ENCODE data around the gene FHDC1.

The FHDC1 gene

DNA sequence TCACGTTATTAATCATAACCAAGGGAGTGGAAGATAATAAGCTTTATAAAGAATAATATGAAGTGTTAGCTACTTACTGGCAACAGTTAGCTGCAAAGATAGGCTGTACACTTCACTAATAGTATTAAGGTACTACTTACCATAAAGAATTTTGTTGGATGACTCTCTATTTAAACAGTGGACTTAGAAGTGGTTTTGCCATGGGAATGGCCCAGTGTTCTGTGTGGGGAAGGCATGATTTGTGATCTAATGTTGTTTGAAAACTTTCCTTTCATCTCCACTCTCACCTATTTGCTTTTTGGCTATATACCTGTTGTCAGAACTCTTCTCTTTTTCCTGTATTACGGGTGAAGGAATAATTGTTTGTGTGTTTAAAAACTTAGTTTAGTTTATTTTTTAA is 23.0 kb downstream of the FHDC1 start:
- DNase-seq, result no peak

DNA sequence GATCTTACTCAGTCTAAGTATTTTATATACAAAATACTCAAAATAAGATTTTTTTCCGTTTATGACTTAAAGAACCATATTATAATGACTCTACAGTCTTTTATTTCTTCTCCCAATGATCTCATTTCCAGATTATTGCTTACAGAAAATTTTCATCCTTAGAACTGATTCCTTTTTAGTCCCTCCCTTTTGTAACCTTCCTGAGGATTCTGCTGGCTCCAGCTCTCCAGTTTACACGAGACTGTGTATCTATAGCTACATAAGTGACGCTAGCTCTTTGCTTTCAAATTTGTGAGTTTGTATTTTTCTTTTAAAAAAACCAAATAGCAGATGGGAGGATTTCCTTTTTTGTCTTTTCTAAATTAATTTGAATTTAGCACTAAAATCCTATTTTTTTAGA is 24.0 kb downstream of the FHDC1 start:
- DNase-seq, result no peak

DNA sequence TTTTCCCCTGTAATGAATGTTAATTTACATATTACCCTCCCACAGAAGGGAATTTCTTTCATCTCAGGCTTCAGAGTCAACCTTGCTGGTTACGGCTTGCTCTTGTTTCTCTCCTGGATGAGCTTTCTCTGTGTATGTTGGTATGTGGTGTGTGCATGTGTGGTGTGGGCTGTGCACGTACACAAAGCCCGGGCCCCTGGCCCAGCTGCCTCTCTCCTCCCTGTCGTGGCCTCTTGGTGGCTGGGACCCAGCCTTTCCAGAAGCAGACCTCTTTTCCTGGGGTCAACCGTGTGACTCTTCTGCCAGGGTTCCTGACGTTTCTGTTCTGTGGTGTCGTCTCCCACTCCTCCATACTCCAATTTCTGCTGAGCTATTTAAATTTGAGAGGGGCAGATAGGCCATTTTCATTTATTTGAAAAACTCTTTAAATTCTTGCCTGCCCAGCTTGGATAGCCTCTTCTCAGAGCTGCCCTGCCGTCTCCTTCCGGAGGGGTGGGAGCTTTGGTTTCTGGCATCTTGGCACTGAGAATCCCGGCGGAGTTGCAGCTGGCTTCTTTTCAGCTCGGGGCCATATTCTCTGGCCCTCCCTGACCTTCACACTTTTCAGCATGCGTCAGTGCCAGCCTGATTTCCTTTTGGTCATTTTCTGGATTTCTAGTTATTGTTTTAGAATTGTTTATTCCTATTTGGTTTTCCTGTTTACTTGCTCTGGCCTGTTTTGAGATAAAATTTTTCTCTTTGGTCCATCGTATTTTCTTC is 25.1 kb downstream of the FHDC1 start:
- no peak for DNase-seq

DNA sequence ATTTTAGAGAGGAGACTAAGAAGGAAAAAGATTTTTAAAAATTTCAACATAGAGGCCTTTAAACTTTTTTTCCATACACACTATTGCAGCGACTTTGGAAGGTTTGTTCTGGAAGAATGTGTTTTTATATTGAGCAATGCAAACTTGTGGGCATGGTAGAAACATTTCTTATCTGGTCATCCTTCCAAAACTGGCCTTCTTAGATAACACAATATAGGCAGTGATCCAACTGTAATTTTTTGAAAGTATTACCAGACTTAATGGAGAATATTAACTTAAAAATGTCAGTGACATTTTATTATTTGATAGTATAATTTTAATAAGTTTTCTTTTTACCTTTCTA is 25.6 kb downstream of the FHDC1 start:
- no peak for DNase-seq

DNA sequence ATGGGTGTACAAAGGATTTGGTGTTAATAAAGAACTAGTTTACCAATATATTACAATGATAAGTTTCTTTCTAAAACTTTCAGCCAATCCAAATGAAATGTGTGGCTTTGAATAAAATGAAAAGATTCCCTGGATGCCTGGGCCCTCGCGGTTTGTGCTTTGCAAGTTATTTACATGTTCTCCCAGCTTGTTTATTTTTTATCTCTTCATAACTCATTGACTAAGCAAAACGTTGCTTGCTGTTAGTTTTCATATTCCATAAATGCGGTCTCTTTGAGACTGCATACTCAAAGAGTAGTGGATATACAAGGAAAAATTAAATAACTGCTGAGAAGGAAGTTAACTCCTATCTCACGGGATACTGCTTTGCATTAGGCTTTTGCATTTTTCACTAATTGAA is 26.0 kb downstream of the FHDC1 start:
- no peak for DNase-seq

DNA sequence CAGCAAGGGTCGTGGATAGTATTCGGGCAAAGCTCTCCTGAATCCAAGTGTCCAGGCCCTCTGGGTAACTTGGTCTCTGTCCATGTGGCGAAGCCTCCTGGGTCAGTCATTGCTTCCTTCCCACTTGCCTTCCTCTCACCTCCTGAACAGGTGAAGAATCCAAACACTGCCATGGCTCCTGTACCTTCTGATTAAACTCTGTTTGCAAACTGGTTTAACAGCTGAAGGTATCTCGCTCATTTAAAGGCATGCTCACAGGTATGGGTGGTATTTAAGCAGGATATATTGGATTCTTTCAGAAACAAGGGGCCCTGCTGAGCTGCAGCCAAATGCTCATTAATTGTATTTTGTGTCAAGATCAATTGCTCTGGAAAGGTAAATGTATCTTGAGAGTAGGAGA is 28.2 kb downstream of the FHDC1 start:
- DNase-seq, result no peak

DNA sequence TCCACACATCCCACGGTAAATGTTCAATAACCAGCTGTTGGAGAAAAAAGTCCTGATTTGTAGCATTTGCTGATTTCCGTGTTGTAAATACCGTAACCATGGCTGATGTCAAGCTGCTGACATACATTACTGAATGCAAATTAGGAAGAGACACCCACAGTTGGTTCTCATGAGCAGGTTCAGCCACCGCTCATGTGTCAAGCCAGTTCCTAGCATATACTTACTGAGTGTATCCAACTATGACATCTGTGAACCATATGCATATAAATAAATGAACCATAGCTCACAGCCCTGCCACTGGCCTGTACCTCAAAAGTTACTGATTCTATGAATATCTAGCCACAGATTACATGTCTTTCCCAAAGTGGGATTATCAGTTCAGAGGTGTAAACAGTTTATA is 29.5 kb downstream of the FHDC1 start:
- no peak for DNase-seq

DNA sequence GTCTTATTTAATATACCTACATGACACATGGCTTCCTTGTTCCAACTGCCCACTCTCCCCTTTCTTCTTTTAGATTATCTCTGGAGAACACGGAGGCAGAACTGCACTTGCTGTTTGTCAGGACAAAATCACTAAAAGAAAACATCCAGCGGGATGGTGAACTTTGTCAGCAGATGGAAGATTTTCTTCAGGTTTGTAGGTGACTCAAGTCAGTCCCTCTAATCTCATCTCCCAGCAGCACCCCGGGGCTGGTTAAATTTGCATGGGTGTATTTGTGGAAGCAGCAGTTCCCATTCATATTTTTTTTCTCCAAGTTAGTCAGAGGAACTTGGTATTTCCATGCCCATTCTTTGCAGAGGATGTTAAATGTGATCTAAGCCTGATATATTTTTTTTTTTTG is 31.8 kb downstream of the FHDC1 start:
- no peak for DNase-seq

DNA sequence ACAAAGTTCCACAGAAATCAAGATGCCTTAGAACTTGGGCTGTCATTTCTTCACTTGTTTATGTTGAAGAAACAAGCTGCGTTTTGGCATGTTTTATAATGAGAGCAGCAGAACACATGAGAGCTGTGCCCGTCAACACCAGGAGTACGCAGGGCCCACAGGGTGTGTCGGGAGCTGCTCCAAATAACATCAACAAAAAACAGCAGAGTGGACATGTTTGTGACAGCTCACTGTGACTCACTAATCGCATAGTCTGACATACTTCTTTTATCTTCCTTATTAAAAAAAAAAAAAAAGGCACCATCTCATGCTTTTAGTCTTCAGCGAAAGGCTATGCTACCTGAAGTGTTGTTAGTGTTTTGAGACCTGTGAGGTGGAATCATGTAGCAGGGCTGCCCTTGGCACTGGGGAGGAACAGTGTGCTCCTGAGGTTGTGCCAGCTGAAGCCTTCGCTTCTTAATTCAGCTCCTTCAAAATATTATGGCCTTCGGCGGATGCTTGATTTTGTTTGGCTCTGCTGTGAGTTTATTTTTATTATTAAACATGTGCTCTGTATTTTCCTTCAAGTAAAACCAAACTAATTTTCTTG is 32.8 kb downstream of the FHDC1 start:
- DNase-seq, result no peak

DNA sequence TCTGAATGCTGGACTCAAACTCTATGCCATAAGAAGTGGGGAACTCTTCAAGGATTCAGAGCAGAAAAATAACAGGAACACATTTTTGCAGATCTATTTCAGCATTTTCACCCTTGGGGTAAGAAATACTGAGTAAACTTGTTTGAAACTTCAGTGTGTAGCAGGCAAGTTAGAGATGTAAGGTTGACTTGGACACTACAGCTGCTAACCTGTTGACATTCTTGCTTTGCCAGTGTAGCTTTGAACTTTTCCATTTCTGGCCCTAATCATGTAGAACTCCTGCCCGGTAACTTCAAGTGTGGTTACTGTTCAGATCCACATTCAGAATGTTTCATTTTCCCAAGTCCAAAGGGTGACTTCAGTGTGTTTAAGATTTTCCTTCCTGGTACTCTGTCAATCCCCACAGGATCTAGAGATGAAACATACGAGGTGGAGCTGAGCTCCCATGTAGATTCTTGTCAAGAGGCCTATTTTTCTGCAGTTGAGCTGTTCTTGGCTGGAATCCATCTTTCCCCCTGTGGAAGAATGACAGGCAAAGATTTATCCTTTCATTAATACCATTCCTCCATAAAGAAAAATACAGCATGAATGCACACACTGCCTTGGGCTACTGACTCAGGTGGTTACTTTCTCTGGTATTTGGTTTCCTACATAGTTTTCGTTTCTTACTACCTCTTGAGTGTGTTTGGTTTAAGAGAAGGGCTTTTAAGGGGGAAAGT is 34.1 kb downstream of the FHDC1 start:
- DNase-seq, result peak; percentile 94

DNA sequence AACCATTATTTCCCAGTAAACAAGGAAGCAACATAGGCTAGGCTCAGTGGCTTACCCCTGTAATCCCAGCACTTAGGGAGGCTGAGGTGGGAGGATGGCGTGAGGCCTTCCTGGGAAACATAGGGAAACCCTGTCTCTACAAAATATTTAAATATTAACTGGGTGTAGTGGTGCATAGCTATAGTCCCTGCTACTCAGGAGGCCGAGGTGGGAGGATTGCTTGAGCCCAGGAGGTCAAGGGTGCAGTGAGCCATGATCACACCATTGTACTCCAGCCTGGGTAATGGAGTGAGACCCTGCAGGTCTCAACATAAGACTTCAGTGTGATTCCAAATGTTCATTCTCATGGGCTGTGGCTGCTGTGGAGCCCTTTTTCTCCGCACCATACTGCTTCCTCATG is 34.9 kb downstream of the FHDC1 start:
- DNase-seq, result peak; percentile 83

DNA sequence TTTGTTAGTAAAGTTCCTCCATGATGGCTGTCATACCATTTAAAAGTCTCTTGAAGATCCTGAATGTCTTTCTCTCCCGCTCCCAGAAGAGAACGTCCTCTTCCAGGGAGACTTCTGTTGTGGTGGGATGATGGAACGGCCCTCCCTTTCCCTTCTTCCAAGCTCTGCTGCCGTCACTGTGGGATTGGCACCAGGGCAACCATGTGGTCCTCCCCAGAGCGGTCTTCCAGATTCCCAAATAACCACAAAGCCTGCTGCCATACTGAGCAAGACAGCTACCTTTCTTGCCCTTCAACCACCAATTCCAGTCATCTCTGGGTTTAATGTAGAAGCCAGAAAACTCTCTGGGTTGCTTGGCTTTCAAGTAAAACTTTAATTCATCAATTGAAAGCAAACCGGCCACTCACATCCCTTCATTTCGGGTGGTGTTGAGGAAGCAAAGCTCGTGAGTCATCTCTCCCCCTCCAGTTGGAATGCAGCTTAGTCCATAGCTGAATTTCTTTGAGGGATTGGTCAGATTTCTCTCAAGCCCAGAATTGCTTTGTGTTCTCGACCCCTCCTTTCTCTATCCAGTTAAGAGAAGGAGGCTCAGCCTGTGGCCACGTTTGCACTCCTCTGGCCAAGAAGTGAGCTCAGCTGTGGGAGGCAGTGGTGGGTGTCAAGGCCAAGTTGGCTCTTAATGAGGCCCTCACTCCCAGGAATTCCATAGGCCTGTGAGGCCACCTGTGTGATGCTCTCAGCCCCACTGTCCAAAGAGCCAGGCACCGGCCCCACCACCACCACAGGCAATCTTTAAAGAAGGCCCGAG is 36.9 kb downstream of the FHDC1 start:
- DNase-seq, result peak; percentile 97

DNA sequence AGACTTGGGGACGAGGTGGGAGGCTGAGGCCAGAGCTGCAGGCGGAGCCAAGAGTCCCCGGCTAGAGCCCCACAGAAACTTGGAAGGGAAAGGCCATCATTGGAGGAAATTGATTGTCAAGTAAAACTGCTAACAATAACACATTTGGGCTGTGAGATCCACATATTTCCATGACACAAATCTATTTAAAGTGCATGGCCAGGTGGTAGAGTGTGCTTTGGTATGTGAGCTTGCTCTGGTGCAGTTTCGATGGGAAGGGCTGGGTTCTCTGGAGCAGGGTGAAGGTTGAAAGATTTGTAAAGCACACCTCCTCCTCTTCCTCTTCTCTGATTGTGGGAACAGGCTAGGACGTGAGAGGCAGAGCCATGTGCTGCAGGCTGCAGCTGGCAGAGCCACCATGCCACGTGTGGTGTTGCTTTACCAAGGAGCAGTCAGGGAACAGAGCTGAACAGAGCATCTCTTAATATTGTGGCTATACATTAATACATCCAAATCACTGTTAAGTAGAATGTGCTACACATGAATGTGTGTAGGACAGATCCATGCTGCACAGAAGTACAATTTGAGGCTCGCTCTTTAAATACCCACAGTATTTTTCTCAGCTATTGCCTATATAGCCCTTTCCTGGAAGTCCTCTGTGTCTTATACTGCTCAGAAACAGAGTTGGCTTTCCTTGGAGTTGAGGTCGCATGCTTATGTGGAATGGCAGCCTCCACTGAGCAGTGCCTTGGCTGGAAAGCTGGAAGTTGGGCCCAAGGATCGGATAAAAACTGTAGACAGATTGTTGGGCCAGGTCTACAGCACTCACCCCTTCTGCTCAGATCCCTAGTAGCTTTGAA is 37.7 kb downstream of the FHDC1 start:
- no peak for DNase-seq

DNA sequence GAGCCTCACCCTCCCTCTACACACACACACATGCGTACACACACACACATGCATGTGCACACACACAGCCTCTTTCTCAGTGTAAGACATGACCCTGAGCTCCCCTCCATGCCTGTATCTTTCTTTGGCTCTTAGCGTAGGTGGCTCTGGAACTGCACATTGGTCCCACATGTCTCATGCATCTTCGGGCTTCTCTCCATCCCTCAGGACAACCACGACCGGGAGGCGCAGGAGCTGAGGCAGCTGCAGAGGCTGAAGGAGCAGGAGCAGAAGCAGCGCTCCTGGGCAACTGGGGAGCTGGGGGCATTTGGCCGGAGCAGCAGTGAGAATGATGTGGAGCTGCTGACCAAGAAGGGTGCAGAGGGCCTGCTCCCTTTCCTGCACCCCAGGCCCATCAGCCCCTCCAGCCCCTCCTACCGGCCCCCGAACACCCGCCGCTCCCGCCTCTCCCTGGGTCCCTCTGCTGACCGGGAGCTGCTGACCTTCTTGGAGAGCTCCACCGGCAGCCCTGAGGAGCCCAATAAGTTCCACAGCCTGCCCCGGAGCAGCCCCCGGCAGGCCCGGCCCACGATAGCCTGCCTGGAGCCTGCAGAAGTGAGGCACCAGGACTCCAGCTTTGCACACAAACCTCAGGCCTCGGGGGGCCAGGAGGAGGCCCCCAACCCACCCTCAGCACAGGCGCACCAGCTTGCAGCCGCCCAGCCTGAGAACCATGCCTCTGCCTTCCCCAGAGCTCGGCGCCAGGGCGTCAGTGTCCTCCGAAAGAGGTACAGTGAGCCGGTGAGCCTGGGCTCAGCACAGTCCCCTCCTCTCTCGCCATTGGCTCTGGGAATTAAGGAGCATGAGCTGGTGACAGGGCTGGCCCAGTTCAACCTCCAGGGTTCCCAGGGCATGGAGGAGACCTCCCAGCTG is 38.6 kb downstream of the FHDC1 start:
- DNase-seq, result no peak

DNA sequence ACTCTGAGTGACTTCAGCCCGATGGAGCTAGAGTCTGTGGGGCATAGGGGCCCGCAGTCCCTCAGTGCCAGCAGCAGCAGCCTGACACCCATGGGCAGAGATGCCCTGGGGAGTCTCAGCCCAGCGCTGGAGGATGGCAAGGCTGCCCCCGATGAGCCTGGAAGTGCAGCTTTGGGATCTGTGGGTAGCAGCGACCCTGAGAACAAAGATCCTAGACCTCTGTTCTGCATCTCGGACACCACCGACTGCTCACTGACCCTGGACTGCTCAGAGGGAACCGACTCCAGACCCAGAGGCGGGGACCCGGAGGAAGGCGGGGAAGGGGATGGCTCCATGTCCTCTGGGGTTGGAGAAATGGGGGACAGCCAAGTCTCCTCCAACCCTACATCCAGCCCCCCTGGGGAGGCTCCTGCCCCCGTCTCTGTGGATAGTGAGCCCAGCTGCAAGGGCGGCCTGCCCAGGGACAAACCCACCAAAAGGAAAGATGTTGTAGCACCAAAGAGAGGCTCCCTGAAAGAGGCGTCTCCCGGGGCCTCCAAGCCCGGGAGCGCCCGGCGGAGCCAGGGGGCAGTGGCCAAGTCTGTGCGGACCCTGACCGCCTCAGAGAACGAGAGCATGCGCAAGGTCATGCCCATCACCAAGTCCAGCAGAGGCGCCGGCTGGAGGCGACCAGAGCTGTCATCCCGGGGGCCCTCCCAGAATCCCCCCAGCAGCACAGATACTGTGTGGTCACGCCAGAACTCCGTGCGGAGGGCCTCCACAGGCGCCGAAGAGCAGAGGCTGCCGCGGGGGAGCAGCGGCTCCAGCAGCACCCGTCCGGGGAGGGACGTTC is 39.5 kb downstream of the FHDC1 start:
- no peak for DNase-seq

DNA sequence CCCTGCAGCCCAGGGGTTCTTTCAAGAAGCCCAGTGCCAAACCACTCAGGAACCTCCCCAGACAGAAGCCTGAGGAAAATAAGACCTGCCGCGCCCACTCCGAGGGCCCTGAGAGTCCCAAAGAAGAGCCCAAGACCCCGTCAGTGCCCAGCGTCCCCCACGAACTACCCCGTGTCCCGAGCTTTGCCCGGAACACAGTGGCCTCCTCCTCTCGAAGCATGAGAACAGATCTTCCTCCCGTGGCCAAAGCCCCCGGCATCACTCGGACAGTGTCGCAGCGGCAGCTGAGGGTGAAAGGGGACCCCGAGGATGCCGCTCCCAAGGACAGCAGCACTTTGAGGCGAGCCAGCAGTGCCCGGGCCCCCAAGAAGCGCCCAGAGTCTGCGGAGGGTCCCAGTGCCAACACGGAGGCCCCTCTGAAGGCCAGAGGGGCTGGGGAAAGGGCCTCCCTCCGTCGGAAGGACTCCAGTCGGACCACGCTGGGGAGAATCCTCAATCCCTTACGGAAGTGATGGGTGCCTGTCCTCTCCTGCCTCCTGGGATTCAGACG is 40.2 kb downstream of the FHDC1 start:
- no peak for DNase-seq

DNA sequence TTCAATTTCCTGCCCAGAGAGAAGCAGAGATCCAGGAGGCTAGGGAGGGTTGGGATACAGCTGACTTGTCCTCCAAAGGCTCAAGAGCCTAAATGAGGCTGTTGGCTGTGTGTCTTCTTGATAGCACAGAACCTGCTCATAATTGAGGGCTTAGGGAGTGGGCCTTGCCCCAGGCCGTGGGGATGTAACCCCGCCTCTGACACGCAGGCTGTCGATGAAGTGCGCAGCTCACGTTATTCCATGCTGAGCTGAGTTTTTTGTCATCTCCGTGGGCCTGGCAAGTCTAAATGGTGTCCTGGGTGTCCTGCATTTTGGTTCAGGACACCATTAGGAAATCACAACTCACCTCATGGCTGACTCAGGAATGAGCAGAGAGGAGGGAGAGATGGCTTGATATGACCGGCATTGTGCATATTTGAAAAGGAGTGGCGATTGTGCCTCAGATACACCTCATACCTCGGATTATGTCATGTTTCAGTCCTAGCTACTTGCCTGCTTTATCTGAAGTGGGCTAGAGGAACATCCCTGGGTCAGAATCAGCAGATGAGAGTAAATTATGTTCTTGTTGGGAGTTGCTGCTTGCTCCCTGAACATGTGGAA is 43.7 kb downstream of the FHDC1 start:
- no peak for DNase-seq

DNA sequence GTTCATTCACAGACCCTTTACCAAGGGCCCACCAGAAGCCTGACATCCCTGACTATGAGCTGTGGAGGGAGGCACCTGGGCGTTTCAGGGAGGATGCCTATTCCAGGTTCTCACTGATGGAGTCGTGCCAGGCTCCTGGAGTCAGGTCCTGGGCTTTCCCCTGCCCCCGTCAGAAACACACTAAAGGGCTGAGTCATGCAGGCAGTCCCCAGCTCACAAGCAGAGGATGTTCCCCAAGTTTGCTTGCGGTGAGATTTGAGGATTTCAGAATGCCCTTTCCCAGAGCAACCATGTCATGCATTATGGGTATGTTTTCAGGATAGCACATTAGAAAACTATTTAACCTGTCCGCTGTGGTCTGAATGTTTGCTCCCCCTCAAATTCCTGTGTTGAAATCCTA is 45.2 kb downstream of the FHDC1 start:
- peak; percentile 98 for DNase-seq

DNA sequence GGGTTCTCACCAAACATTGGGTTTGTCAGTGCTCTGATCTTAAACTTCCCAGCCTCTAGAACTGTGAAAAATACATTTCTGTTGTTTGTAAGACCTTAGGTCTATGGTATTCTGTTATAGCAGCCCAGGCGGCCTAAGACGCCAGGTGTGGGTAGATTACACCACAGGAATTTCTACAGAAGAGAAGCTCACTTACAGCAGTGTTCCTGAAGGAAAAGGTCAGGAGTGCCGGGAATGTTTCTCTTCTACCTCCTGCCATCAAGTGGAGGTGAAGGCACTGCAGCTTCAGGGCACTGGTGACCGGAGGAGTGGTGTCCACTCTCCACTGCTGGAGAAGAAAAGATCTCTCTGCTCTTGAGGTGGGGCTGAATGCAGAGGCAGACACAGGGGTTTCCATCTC is 45.7 kb downstream of the FHDC1 start:
- peak; percentile 92 for DNase-seq

DNA sequence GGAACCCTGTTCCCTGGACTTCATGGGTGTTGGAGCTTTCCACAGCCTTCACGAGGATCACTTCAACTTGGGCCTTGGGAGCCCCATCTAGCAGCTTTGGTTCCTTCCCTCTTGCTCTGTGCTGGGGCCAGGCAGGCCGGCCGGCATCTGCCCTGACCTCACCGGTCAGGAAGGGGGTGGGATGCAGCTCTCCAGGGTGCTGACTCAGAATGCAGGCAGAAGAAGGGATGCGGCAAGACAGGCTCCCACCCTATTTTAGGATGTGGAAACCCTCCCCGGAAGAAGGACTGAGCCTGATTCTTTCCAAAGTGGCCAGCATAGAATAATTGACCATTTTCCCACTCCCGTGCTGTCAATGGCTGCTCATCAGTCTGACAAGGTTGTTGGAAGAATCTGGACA is 47.1 kb downstream of the FHDC1 start:
- peak; percentile 45 for DNase-seq

Measured in kidney glomerular epithelial cell (primary cell).